ENCODE measurements around the gene ANTXR2. TPM values are rescaled to one million over a fixed set of nuclear protein-coding genes. Genes with fewer than 3 reads are reported as not detected.

The ANTXR2 gene
- total and polyA plus RNA-seq, 2 donors, result 5.7 to 13.4 TPM

GRCh38 chr4:80085081-80085480 lies 12.1 kb upstream of the ANTXR2 start:
- Histone ChIP-seq H3K4me3 (ENCODE audit: low read length in 2 of 2) (no peak overlapping the region), H3K9me3 (ENCODE audit: control insufficient read depth in 2 of 2, insufficient read depth in 1 of 2, low read length in 1 of 2) (no peaks in the 10 kb centered on the region), H3K27ac (ENCODE audit: low read depth in 1 of 2, low read length in 1 of 2) (no peak overlapping the region), H3K27me3 (ENCODE audit: control insufficient read depth in 2 of 2, insufficient read depth in 1 of 2, low read length in 1 of 2) (no peaks in the 10 kb centered on the region), H3K4me1 (ENCODE audit: control insufficient read depth in 2 of 2, insufficient read depth in 2 of 2, low read length in 2 of 2) (no peaks in the 10 kb centered on the region), H3K36me3 (ENCODE audit: control insufficient read depth in 2 of 2, insufficient read depth in 2 of 2, low read length in 1 of 2) (no peaks in the 10 kb centered on the region)
- no peak for DNase-seq (ENCODE audit: low read depth in 6 of 9, low spot score in 9 of 9)
- 98% methylated on average over 3 of the region's 3 CpGs for WGBS

GRCh38 chr4:80082693-80083092 lies 9.7 kb upstream of the ANTXR2 start:
- no peak for DNase-seq (ENCODE audit: low read depth in 6 of 9, low spot score in 9 of 9)
- whole genome bisulfite sequencing, result 96% methylated on average over 2 of the region's 2 CpGs
- no peaks in the 10 kb centered on the region for H3K9me3 ChIP-seq (ENCODE audit: control insufficient read depth in 2 of 2, insufficient read depth in 1 of 2, low read length in 1 of 2)
- H3K36me3 ChIP-seq (ENCODE audit: control insufficient read depth in 2 of 2, insufficient read depth in 2 of 2, low read length in 1 of 2), result no peaks in the 10 kb centered on the region
- no peaks in the 10 kb centered on the region for H3K4me1 ChIP-seq (ENCODE audit: control insufficient read depth in 2 of 2, insufficient read depth in 2 of 2, low read length in 2 of 2)
- H3K27ac ChIP-seq (ENCODE audit: low read depth in 1 of 2, low read length in 1 of 2), result no peak overlapping the region
- H3K4me3 ChIP-seq (ENCODE audit: low read length in 2 of 2), result no peak overlapping the region
- no peaks in the 10 kb centered on the region for H3K27me3 ChIP-seq (ENCODE audit: control insufficient read depth in 2 of 2, insufficient read depth in 1 of 2, low read length in 1 of 2)

GRCh38 chr4:80081566-80081965 lies 8.5 kb upstream of the ANTXR2 start:
- Histone ChIP-seq H3K36me3 (ENCODE audit: control insufficient read depth in 2 of 2, insufficient read depth in 2 of 2, low read length in 1 of 2) (no peaks in the 10 kb centered on the region), H3K4me1 (ENCODE audit: control insufficient read depth in 2 of 2, insufficient read depth in 2 of 2, low read length in 2 of 2) (no peaks in the 10 kb centered on the region), H3K4me3 (ENCODE audit: low read length in 2 of 2) (no peak overlapping the region), H3K27ac (ENCODE audit: low read depth in 1 of 2, low read length in 1 of 2) (no peak overlapping the region), H3K27me3 (ENCODE audit: control insufficient read depth in 2 of 2, insufficient read depth in 1 of 2, low read length in 1 of 2) (no peaks in the 10 kb centered on the region), H3K9me3 (ENCODE audit: control insufficient read depth in 2 of 2, insufficient read depth in 1 of 2, low read length in 1 of 2) (no peaks in the 10 kb centered on the region)
- WGBS, result 96% methylated on average over 4 of the region's 4 CpGs
- DNase-seq (ENCODE audit: low read depth in 6 of 9, low spot score in 9 of 9), result no peak

GRCh38 chr4:80079255-80079923 lies 6.4 kb upstream of the ANTXR2 start:
- no peak for DNase-seq (ENCODE audit: low read depth in 6 of 9, low spot score in 9 of 9)
- Histone ChIP-seq H3K4me3 (ENCODE audit: low read length in 2 of 2) (no peak overlapping the region), H3K9me3 (ENCODE audit: control insufficient read depth in 2 of 2, insufficient read depth in 1 of 2, low read length in 1 of 2) (no peaks in the 10 kb centered on the region), H3K27ac (ENCODE audit: low read depth in 1 of 2, low read length in 1 of 2) (no peak overlapping the region), H3K4me1 (ENCODE audit: control insufficient read depth in 2 of 2, insufficient read depth in 2 of 2, low read length in 2 of 2) (no peaks in the 10 kb centered on the region), H3K36me3 (ENCODE audit: control insufficient read depth in 2 of 2, insufficient read depth in 2 of 2, low read length in 1 of 2) (no peaks in the 10 kb centered on the region), H3K27me3 (ENCODE audit: control insufficient read depth in 2 of 2, insufficient read depth in 1 of 2, low read length in 1 of 2) (no peaks in the 10 kb centered on the region)
- WGBS, result 35% methylated on average over 15 of the region's 15 CpGs

- H3K4me3 ChIP-seq (ENCODE audit: low read length in 2 of 2), result no peak overlapping the region
- H3K36me3 ChIP-seq (ENCODE audit: control insufficient read depth in 2 of 2, insufficient read depth in 2 of 2, low read length in 1 of 2), result no peaks in the 10 kb centered on the region
- WGBS, result 88% methylated on average over 3 of the region's 3 CpGs
- no peaks in the 10 kb centered on the region for H3K9me3 ChIP-seq (ENCODE audit: control insufficient read depth in 2 of 2, insufficient read depth in 1 of 2, low read length in 1 of 2)
- DNase-seq (ENCODE audit: low read depth in 6 of 9, low spot score in 9 of 9), result no peak
- peaks cover 0 to 3% of the 10 kb centered on the region in 2 donors for H3K4me1 ChIP-seq (ENCODE audit: control insufficient read depth in 2 of 2, insufficient read depth in 2 of 2, low read length in 2 of 2)
- no peaks in the 10 kb centered on the region for H3K27me3 ChIP-seq (ENCODE audit: control insufficient read depth in 2 of 2, insufficient read depth in 1 of 2, low read length in 1 of 2)
- no peak overlapping the region for H3K27ac ChIP-seq (ENCODE audit: low read depth in 1 of 2, low read length in 1 of 2)
Measured at GRCh38 chr4:80078346-80079092, 5.5 kb upstream of the ANTXR2 start.

- Histone ChIP-seq H3K4me3 (ENCODE audit: low read length in 2 of 2) (no peak overlapping the region), H3K4me1 (ENCODE audit: control insufficient read depth in 2 of 2, insufficient read depth in 2 of 2, low read length in 2 of 2) (peaks cover 3 to 9% of the 10 kb centered on the region in 2 donors), H3K27me3 (ENCODE audit: control insufficient read depth in 2 of 2, insufficient read depth in 1 of 2, low read length in 1 of 2) (peaks cover 0 to 2% of the 10 kb centered on the region in 2 donors), H3K27ac (ENCODE audit: low read depth in 1 of 2, low read length in 1 of 2) (no peak overlapping the region), H3K9me3 (ENCODE audit: control insufficient read depth in 2 of 2, insufficient read depth in 1 of 2, low read length in 1 of 2) (no peaks in the 10 kb centered on the region), H3K36me3 (ENCODE audit: control insufficient read depth in 2 of 2, insufficient read depth in 2 of 2, low read length in 1 of 2) (no peaks in the 10 kb centered on the region)
- no peak for DNase-seq (ENCODE audit: low read depth in 6 of 9, low spot score in 9 of 9)
- WGBS, result 92% methylated on average over 5 of the region's 5 CpGs
Measured at GRCh38 chr4:80077639-80078038, 4.6 kb upstream of the ANTXR2 start.

- Histone ChIP-seq H3K27ac (ENCODE audit: low read depth in 1 of 2, low read length in 1 of 2) (no peak overlapping the region), H3K4me1 (ENCODE audit: control insufficient read depth in 2 of 2, insufficient read depth in 2 of 2, low read length in 2 of 2) (peaks cover 10 to 15% of the 10 kb centered on the region in 2 donors)
Measured at GRCh38 chr4:80076681-80077080, 3.7 kb upstream of the ANTXR2 start.

GRCh38 chr4:80075995-80076675 lies 3.1 kb upstream of the ANTXR2 start:
- Histone ChIP-seq H3K36me3 (ENCODE audit: control insufficient read depth in 2 of 2, insufficient read depth in 2 of 2, low read length in 1 of 2) (no peaks in the 10 kb centered on the region), H3K4me3 (ENCODE audit: low read length in 2 of 2) (no peak overlapping the region), H3K27me3 (ENCODE audit: control insufficient read depth in 2 of 2, insufficient read depth in 1 of 2, low read length in 1 of 2) (peaks cover 0 to 11% of the 10 kb centered on the region in 2 donors), H3K27ac (ENCODE audit: low read depth in 1 of 2, low read length in 1 of 2) (no peak overlapping the region), H3K4me1 (ENCODE audit: control insufficient read depth in 2 of 2, insufficient read depth in 2 of 2, low read length in 2 of 2) (peaks cover 10 to 18% of the 10 kb centered on the region in 2 donors), H3K9me3 (ENCODE audit: control insufficient read depth in 2 of 2, insufficient read depth in 1 of 2, low read length in 1 of 2) (no peaks in the 10 kb centered on the region)
- no peak for DNase-seq (ENCODE audit: low read depth in 6 of 9, low spot score in 9 of 9)

More at GRCh38 chr4:80076681-80077080, 3.7 kb upstream of the ANTXR2 start:
- no peak for DNase-seq (ENCODE audit: low read depth in 6 of 9, low spot score in 9 of 9)
- H3K9me3 ChIP-seq (ENCODE audit: control insufficient read depth in 2 of 2, insufficient read depth in 1 of 2, low read length in 1 of 2), result no peaks in the 10 kb centered on the region
- no peaks in the 10 kb centered on the region for H3K36me3 ChIP-seq (ENCODE audit: control insufficient read depth in 2 of 2, insufficient read depth in 2 of 2, low read length in 1 of 2)
- H3K27me3 ChIP-seq (ENCODE audit: control insufficient read depth in 2 of 2, insufficient read depth in 1 of 2, low read length in 1 of 2), result peaks cover 0 to 11% of the 10 kb centered on the region in 2 donors
- H3K4me3 ChIP-seq (ENCODE audit: low read length in 2 of 2), result no peak overlapping the region

- Histone ChIP-seq H3K4me1 (ENCODE audit: control insufficient read depth in 2 of 2, insufficient read depth in 2 of 2, low read length in 2 of 2) (peaks cover 10 to 18% of the 10 kb centered on the region in 2 donors), H3K4me3 (ENCODE audit: low read length in 2 of 2) (no peak overlapping the region), H3K9me3 (ENCODE audit: control insufficient read depth in 2 of 2, insufficient read depth in 1 of 2, low read length in 1 of 2) (no peaks in the 10 kb centered on the region), H3K36me3 (ENCODE audit: control insufficient read depth in 2 of 2, insufficient read depth in 2 of 2, low read length in 1 of 2) (no peaks in the 10 kb centered on the region), H3K27me3 (ENCODE audit: control insufficient read depth in 2 of 2, insufficient read depth in 1 of 2, low read length in 1 of 2) (peaks cover 0 to 11% of the 10 kb centered on the region in 2 donors), H3K27ac (ENCODE audit: low read depth in 1 of 2, low read length in 1 of 2) (no peak overlapping the region)
- no peak for DNase-seq (ENCODE audit: low read depth in 6 of 9, low spot score in 9 of 9)
Measured at GRCh38 chr4:80074651-80075050, 1.6 kb upstream of the ANTXR2 start.

Data from thymus (tissue), 11 donors.